Measurements from ENCODE around the gene ST3GAL5.

- TF ChIP-seq, protein P1, sequence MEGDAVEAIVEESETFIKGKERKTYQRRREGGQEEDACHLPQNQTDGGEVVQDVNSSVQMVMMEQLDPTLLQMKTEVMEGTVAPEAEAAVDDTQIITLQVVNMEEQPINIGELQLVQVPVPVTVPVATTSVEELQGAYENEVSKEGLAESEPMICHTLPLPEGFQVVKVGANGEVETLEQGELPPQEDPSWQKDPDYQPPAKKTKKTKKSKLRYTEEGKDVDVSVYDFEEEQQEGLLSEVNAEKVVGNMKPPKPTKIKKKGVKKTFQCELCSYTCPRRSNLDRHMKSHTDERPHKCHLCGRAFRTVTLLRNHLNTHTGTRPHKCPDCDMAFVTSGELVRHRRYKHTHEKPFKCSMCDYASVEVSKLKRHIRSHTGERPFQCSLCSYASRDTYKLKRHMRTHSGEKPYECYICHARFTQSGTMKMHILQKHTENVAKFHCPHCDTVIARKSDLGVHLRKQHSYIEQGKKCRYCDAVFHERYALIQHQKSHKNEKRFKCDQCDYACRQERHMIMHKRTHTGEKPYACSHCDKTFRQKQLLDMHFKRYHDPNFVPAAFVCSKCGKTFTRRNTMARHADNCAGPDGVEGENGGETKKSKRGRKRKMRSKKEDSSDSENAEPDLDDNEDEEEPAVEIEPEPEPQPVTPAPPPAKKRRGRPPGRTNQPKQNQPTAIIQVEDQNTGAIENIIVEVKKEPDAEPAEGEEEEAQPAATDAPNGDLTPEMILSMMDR (IDR thresholded peaks at IDR 0.05), result no peak
- no peak for TF ChIP-seq POLR2AphosphoS5 (IDR thresholded peaks at IDR 0.05)
Observed at GRCh38 chr2:85792783-85793441, 95.9 kb downstream of the ST3GAL5 start.

Data from prostate gland (tissue), 2 donors.